GM10248 (cell line): ENCODE results near the gene SPPL3.

Experiments
- CTCF ChIA-PET: fragments of 300-600 bp; sonication (Branson Sonifier 250); formaldehyde crosslinking; extraction: SDS; loops from one replicate; lab custom pipeline; 2021; ENCODE audit warnings: antibody characterized with exemption; lab: Yijun Ruan, JAX
- POLR2A ChIA-PET: fragments of 350-650 bp; sonication (Branson Sonifier 250); formaldehyde crosslinking; extraction: SDS; loops from one replicate; lab custom pipeline; 2020; ENCODE audit warnings: antibody characterized with exemption; lab: Yijun Ruan, JAX
- DNase-seq: peaks from one replicate; pipeline ENCODE4 v3.0.0; 2012; ENCODE audit errors: extremely low spot score
- CTCF ChIP-seq: IDR thresholded peaks from 2 replicates; pipeline ENCODE4 v1.5.1; 2012; ENCODE audit warnings: mild to moderate bottlenecking, low read depth; ENCODE audit errors: extremely low read depth, missing control alignments, control extremely low read depth

Gene SPPL3

GRCh38 chr12:120851944-120852343, 52.2 kb downstream of the SPPL3 start:
- no peak for TF ChIP-seq CTCF
- CTCF ChIA-PET, result interaction anchor here (0.9 to 1.3 kb wide), 5 partner anchors 11 to 87 kb away, joined by 3 to 6 read pairs (median 3); no protein-coding TSS in a partner anchor
- POLR2A ChIA-PET, result interaction anchor here (0.9 kb wide), 1 partner anchor 51 kb away, joined by 4 read pairs; no protein-coding TSS in a partner anchor
- DNase-seq, result no peak

GRCh38 chr12:120851444-120851843, 52.7 kb downstream of the SPPL3 start:
- no peak for TF ChIP-seq CTCF
- ChIA-PET CTCF (interaction anchor here (0.9 to 1.3 kb wide), 5 partner anchors 11 to 87 kb away, joined by 3 to 6 read pairs (median 3); no protein-coding TSS in a partner anchor), POLR2A (interaction anchor here (0.5 to 0.9 kb wide), 2 partner anchors 51 to 452 kb away, joined by 4 to 5 read pairs; no protein-coding TSS in a partner anchor)
- no peak for DNase-seq

GRCh38 chr12:120849765-120850164, 54.4 kb downstream of the SPPL3 start:
- CTCF ChIA-PET, result interaction anchor here (1.0 to 2.0 kb wide), 7 partner anchors 7 to 52 kb away, joined by 3 to 11 read pairs (median 4); no protein-coding TSS in a partner anchor
- POLR2A ChIA-PET, result no interaction called here
- no peak for DNase-seq
- no peak for TF ChIP-seq CTCF

- ChIA-PET POLR2A (no interaction called here), CTCF (interaction anchor here (1.0 to 3.9 kb wide), 4 partner anchors 9 to 39 kb away, joined by 4 to 22 read pairs (median 4); no protein-coding TSS in a partner anchor)
- TF ChIP-seq CTCF, result no peak
- DNase-seq, result peak; percentile 51
These were observed 56.3 kb downstream of the SPPL3 start for GRCh38 chr12:120847814-120848213.

GRCh38 chr12:120847392-120847791, 56.8 kb downstream of the SPPL3 start:
- POLR2A ChIA-PET, result no interaction called here
- TF ChIP-seq CTCF, result no peak
- CTCF ChIA-PET, result interaction anchor here (0.9 to 3.9 kb wide), 5 partner anchors 10 to 40 kb away, joined by 3 to 22 read pairs (median 4); no protein-coding TSS in a partner anchor
- no peak for DNase-seq

- no peak for TF ChIP-seq CTCF
- POLR2A ChIA-PET, result no interaction called here
- no peak for DNase-seq
- CTCF ChIA-PET, result interaction anchor here (0.9 to 3.9 kb wide), 6 partner anchors 10 to 47 kb away, joined by 3 to 22 read pairs (median 4); no protein-coding TSS in a partner anchor
These were observed 57.4 kb downstream of the SPPL3 start for GRCh38 chr12:120846721-120847120.
